Endothelial cell of hepatic sinusoid (primary cell): ENCODE results near the gene NAGS.
"Not testable (repeated sequence)": the region's sequence is repeated elsewhere in the genome, so short reads cannot be mapped to it uniquely, and the experiment has no call there.

Experiments
- in situ Hi-C: cut with HindIII; loops from 2 replicates; pipeline ENCODE4 v1.10.0; 2017; ENCODE audit warnings: low sequenced_read_pairs

NAGS gene

GRCh38 chr17:44006272-44006597, 1.8 kb downstream of the NAGS start:
- in situ Hi-C loops, result no loop called here

GRCh38 chr17:44006598-44007345, 2.4 kb downstream of the NAGS start:
- in situ Hi-C loops, result no loop called here

- in situ Hi-C loops, result no loop called here
Measured at GRCh38 chr17:44007346-44008204, 3.2 kb downstream of the NAGS start.

- in situ Hi-C loops, result no loop called here
Measured at GRCh38 chr17:44008205-44008909, 3.9 kb downstream of the NAGS start.

- in situ Hi-C loops, result loop anchor here (5.0 kb wide), 1 partner anchor 86 kb away; no protein-coding TSS in a partner anchor
Measured at GRCh38 chr17:44010966-44011647, 6.7 kb downstream of the NAGS start.

GRCh38 chr17:44011876-44012275, 7.5 kb downstream of the NAGS start:
- in situ Hi-C loops, result loop anchor here (5.0 kb wide), 1 partner anchor 85 kb away; no protein-coding TSS in a partner anchor

- in situ Hi-C loops, result loop anchor here (5.0 kb wide), 1 partner anchor 85 kb away; no protein-coding TSS in a partner anchor
Measured at GRCh38 chr17:44012391-44012790, 8.0 kb downstream of the NAGS start.

GRCh38 chr17:44012874-44013273, 8.5 kb downstream of the NAGS start:
- in situ Hi-C loops, result loop anchor here (5.0 kb wide), 1 partner anchor 84 kb away; no protein-coding TSS in a partner anchor

GRCh38 chr17:44014133-44014436, 9.7 kb downstream of the NAGS start:
- in situ Hi-C loops, result loop anchor here (5.0 kb wide), 1 partner anchor 83 kb away; no protein-coding TSS in a partner anchor

GRCh38 chr17:44014437-44015172, 10.2 kb downstream of the NAGS start, which contains the start of gene TMEM101:
TSS of gene TMEM101 (minus strand) at chr17:44014963. CDS start at chr17:44014952, 11 bp downstream.
- in situ Hi-C loops, result loop anchor here (5.0 kb wide), 2 partner anchors 83 to 102 kb away; no protein-coding TSS in a partner anchor

- in situ Hi-C loops, result not testable (repeated sequence)
Measured at GRCh38 chr17:44021227-44021626, 16.8 kb downstream of the NAGS start.

GRCh38 chr17:44022246-44022645, 17.8 kb downstream of the NAGS start:
- in situ Hi-C loops, result no loop called here

GRCh38 chr17:44023545-44024270, 19.3 kb downstream of the NAGS start:
- in situ Hi-C loops, result no loop called here

GRCh38 chr17:44024271-44024663, 19.8 kb downstream of the NAGS start:
- in situ Hi-C loops, result no loop called here

GRCh38 chr17:44024853-44025252, 20.4 kb downstream of the NAGS start:
- in situ Hi-C loops, result no loop called here

- in situ Hi-C loops, result no loop called here
Measured at GRCh38 chr17:44029736-44030135, 25.3 kb downstream of the NAGS start.

GRCh38 chr17:44030482-44030881, 26.1 kb downstream of the NAGS start:
- in situ Hi-C loops, result no loop called here

GRCh38 chr17:44033861-44034408, 29.5 kb downstream of the NAGS start:
- in situ Hi-C loops, result no loop called here

- in situ Hi-C loops, result not testable (repeated sequence)
Measured at GRCh38 chr17:44034688-44035087, 30.3 kb downstream of the NAGS start.
